ENCODE results near the gene PHACTR1.

- no peak for TF ChIP-seq EZH2 (IDR thresholded peaks at IDR 0.05)
- TF ChIP-seq POLR2AphosphoS5 (IDR thresholded peaks at IDR 0.05; ENCODE audit: borderline replicate concordance, low read depth, low read length) = no peak
- no peak for TF ChIP-seq FOXP2 (optimal IDR thresholded peaks at IDR 0.05; ENCODE audit: control extremely low read depth, extremely low read length, insufficient read depth)
Observed at GRCh38 chr6:12785921-12786320, 69.4 kb downstream of the PHACTR1 start.

Data from SK-N-MC (cell line).